GM19240 (cell line): Measurements from ENCODE around the gene SERPINH1.
A peak's percentile ranks its signal among the peaks of the same experiment; 100 is the strongest.
"Not testable (repeated sequence)": the region's sequence is repeated elsewhere in the genome, so short reads cannot be mapped to it uniquely, and the experiment has no call there.

ENCODE experiments used
- DNase-seq: peaks from one replicate; pipeline ENCODE4 v3.0.0; 2011; ENCODE audit warnings: low spot score; ENCODE audit not compliant: insufficient read length

SERPINH1 gene

DNA sequence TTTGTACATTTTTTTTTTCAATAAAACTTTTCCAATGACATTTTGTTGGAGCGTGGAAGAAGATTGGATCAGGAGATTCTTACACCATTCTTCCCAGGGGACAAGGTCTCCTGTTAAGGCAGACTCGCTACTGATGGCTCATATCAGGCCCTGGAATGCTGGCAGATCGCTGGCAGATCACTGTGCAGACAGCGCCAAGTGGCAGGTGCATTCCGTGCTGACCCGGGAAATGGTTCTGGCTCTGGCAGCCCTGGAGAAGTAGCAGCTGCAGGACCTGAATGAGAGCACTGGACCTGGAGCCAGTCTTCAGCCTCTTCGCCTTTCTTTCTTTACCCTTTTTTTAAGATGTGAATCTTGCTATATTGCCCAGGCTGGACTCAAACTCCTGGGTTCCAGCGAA lies 10.7 kb downstream of the SERPINH1 start:
- no peak for DNase-seq

- no peak for DNase-seq
Measured at GRCh38 chr11:75574698-75575602, 12.9 kb downstream of the SERPINH1 start.

GRCh38 chr11:75576017-75576416 lies 14.0 kb downstream of the SERPINH1 start:
- DNase-seq = no peak

DNA sequence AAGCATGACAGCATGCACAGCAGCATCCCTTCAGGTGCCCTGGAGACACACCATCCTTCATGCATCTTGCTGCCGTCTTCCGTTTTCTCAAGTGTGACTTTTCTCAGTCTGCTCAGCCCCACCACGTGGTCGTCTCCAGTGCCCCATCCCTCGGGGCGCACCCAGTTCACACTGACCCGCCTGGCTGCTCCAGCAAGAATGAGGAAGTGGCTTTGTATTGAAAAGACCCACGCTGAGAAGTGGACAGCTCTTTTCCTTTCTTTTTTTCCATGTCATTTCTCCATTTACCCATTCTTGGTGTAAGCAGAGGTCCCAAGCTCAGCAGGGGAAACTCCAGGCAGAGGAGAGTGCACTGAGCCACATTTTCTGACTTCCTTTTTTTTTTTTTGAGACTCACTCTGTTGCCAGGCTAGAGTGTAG lies 14.5 kb downstream of the SERPINH1 start:
- peak; percentile 59 for DNase-seq

DNA sequence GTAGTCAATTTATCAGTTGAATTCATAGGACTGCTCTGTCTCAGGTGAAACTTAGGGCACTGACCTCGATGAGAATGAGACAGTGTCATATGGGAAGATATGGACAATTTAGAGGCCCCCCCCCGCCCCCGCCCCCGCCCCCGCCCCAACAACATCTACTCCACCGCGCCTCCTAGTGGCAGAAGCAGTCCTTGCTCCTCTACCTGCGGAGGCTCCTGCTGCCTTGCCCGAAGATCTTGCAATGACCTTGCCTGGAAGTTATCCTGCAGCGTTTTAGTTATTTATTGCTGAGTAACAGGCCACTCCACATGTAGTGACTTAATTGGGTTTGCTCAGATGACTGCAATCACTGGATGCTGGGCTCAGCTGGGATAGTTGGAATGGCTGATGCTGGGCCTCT lies 15.2 kb downstream of the SERPINH1 start:
- no peak for DNase-seq

DNA sequence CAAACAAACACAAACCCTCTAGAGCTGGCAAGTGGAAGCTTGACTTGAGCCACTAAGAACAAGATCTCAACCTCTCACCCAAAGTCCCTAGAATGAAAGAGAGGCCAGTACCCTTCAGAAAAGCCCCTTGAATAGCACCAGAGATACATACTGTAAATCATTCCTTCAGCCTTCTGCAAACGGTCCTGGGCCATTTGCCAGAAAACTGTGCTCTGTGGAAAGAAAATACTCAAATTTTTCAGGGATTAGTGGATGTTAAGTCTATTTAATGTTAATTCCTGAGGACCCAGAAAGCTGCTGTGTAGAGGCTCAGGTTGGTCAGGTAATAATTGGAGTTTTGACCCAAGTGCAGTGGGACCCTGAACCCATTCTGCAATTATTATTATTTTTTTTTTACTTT lies 16.9 kb downstream of the SERPINH1 start:
- DNase-seq = no peak

GRCh38 chr11:75579841-75580240 lies 17.8 kb downstream of the SERPINH1 start:
- no peak for DNase-seq

GRCh38 chr11:75582506-75582894 lies 20.4 kb downstream of the SERPINH1 start:
- no peak for DNase-seq

GRCh38 chr11:75582895-75583717 lies 21.1 kb downstream of the SERPINH1 start:
- DNase-seq = peak; percentile 56

DNA sequence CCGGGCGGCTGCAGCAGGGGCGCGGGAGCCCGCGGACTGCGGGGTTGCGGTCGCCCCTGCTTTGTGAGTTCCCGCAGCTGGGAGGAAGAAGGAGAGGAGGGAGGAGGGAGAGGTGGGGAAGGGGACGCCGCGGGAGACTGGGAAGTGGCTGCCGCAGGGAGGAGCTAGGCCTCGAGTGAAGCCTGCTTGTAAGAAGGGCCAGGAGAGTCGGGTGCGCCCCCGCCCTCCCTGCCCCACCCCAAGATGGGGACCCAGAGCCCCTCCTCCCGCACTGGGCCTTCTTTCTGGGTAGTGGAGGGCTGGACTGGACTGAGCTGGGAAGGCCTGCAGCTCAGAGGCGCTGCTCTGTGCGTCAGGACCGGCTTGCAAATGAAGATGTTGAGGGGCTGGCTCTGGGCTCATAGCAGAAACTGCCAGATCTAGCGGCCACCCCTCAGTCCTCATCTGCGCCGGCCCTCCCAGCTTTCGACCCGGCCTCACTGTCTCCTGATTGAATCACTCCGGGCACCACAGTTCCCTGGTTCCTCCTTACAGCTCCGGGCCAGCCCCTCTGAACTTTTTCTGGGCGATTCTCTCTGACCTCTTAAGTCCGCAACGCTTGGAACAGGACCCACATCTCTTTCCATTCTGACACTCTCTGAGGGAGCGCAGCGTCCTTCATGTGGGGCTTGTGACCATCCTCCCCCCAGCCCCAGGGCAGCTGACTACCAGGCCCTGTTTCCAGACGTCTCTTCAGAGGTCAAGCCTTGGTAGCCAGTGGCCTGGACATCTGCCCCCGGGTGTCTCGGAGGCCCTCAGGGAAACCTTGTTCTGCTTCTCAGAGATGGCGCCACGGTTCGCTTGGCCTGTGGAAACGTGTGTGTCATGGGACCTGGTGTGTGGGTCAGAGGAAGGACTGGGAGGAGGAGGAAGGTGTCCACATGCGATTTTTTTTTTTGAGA lies 21.9 kb downstream of the SERPINH1 start:
- DNase-seq = no peak

DNA sequence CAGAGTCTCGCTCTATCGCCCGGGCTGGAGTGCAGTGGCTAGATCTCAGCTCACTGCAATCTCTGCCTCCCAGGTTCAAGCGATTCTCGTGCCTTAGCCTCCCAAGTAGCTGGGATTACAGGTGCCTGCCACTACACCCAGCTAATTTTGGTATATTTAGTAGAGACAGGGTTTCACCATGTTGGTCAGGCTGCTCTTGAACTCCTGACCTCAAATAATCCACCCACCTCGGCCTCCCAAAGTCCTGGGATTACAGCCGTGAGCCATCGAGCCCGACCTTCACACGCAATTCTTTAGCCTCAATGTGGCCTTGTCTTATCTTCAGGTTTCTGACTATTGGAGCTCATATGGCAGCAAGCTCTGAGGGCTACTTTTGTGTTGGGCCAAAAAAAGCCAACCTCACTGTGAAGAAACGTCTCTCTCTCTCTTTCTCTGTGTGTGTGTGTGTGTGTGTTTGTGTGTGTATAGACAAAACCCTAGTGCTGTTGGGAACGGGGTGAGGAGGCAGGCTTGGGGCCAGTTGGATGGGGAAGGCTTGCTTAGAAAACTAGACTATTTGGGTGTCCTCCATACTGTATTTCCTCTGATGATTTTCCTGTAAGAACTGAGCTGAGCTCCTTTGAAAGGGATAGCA lies 22.7 kb downstream of the SERPINH1 start:
- not testable (repeated sequence) for DNase-seq

DNA sequence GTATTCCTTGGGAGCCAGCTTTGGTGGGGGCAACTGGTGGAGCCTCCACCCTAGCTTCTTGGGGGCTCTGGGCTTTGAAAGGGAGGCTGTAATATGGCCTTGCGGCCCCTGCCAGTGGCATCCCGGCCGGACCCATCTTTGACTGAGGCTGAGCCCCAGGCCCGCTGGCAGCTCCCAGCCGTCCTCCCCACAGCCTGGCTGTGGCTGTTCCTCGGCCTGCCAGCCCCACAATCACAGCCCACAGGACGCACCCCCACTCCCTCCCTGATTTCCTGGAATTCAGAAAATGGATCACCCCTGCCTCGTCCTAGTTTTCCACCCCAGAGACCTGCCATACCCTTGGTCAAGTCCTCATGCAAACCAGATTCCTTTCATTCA lies 23.2 kb downstream of the SERPINH1 start:
- DNase-seq = no peak

GRCh38 chr11:75586395-75586794 lies 24.3 kb downstream of the SERPINH1 start:
- no peak for DNase-seq

DNA sequence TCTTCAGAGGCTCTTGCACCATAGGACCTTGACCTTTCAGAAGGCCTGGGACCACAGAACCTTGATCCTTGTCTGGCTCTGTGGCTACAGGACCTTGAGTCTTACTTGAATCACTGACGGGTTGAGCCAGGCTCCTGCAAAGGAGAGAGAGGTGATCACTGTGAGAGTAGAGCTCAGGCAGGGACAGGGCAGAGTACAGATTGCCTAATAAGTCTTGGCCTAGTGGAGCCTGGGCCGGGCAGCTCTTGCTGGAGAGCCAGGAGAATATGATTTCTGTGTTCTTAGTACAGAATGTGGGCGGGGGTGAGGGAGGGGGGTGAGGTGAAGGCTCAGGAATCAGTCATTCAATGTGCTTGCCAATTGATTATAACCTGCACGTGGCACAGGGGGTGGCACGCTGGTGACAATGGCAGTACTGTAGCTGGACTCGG lies 26.0 kb downstream of the SERPINH1 start:
- no peak for DNase-seq

GRCh38 chr11:75589051-75589450 lies 27.0 kb downstream of the SERPINH1 start:
- DNase-seq = no peak

GRCh38 chr11:75589933-75590332 lies 27.9 kb downstream of the SERPINH1 start:
- DNase-seq = no peak

DNA sequence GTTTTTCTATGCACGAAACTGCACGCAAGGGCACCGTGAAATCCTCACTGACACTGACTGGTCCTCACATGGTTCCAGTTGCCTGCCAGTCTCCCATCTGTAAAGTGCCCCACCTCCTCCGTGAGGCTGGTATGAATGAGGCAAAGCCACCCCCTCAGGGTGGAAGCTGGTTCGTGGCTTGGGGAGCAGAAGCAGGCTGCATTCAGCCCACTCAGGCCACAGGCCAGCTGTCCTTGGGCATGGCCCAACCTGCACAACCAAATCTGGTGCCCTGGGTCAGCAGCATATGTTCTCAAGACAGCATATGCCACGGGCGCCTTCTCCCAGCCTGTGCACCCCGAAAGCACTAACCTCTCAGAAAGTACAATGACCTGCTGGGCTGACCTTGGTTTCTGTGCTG lies 29.3 kb downstream of the SERPINH1 start:
- no peak for DNase-seq

GRCh38 chr11:75591966-75592365 lies 29.9 kb downstream of the SERPINH1 start:
- DNase-seq = no peak

DNA sequence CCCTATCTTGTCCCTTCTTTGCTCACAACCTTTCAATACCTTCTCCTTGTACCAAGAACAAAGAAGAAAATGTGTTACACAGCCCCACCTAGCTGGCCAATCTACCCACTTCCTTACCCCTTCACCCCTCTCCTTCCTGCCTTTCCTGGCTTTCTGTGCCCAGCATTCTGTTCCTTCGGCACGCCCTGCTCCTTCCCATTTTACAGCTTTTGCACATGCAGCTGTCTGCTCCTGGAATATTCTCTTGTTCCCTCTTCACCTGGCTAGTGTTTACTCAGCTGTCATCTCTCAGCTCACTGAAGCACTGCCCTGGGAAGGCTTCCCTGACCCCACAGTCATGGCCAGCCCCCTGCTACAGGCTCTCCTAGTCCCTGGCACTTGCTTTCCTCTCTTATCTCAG lies 30.7 kb downstream of the SERPINH1 start:
- no peak for DNase-seq

GRCh38 chr11:75593286-75593915 lies 31.3 kb downstream of the SERPINH1 start:
- no peak for DNase-seq
